Endodermal cell (in vitro differentiated cells): ENCODE data around the gene TRIL. TPM values are rescaled to one million over a fixed set of nuclear protein-coding genes. Genes with fewer than 3 reads are reported as not detected.

ENCODE experiments used
- DNase-seq: peaks from one replicate; pipeline ENCODE4 v3.0.0-alpha.2; 2017
- H3K27ac ChIP-seq: 2 replicates; pipeline ENCODE4 v1.5.1; 2013; ENCODE audit warnings: mild to moderate bottlenecking, low read depth, low read length, moderate library complexity
- H3K27me3 ChIP-seq: 2 replicates; pipeline ENCODE4 v1.6.1; 2013; ENCODE audit warnings: mild to moderate bottlenecking, low read length, moderate library complexity; ENCODE audit not compliant: insufficient read depth, control insufficient read depth, poor library complexity, severe bottlenecking
- H3K36me3 ChIP-seq: 2 replicates; pipeline ENCODE4 v1.7.0; 2013; ENCODE audit warnings: mild to moderate bottlenecking, low read length, moderate library complexity; ENCODE audit not compliant: control insufficient read depth, insufficient read depth
- H3K4me1 ChIP-seq: one replicate; pipeline ENCODE4 v1.7.0; 2013; ENCODE audit warnings: low read length; ENCODE audit not compliant: control insufficient read depth, insufficient read depth
- H3K4me3 ChIP-seq: 2 replicates; pipeline ENCODE4 v1.5.1; 2013; ENCODE audit warnings: mild to moderate bottlenecking, low read length, moderate library complexity
- H3K9ac ChIP-seq: 2 replicates; pipeline ENCODE4 v1.6.1; 2013; ENCODE audit warnings: mild to moderate bottlenecking, low read length, moderate library complexity; ENCODE audit not compliant: poor library complexity, severe bottlenecking; ENCODE audit errors: extremely low read depth
- H3K9me3 ChIP-seq: 2 replicates; pipeline ENCODE4 v1.6.1; 2013; ENCODE audit warnings: mild to moderate bottlenecking, low read length, moderate library complexity; ENCODE audit not compliant: control insufficient read depth
- H3K27ac Mint-ChIP-seq: 2 replicates; pipeline ENCODE4 v1.8.0; 2020; ENCODE audit warnings: mixed read lengths
- H3K27me3 Mint-ChIP-seq: 2 replicates; pipeline ENCODE4 v1.8.0; 2021; ENCODE audit warnings: mild to moderate bottlenecking, mixed read lengths; ENCODE audit not compliant: insufficient read depth
- H3K36me3 Mint-ChIP-seq: 2 replicates; pipeline ENCODE4 v1.8.0; 2020; ENCODE audit warnings: low read depth, mixed read lengths
- H3K4me1 Mint-ChIP-seq: 2 replicates; pipeline ENCODE4 v1.8.0; 2020; ENCODE audit warnings: mixed read lengths
- H3K4me3 Mint-ChIP-seq: 2 replicates; pipeline ENCODE4 v1.8.0; 2020; ENCODE audit warnings: mild to moderate bottlenecking, moderate library complexity, mixed read lengths
- H3K9me3 Mint-ChIP-seq: 2 replicates; pipeline ENCODE4 v1.8.0; 2020; ENCODE audit warnings: mild to moderate bottlenecking, mixed read lengths
- WGBS, 2 experiments: methylation state at CpG; one replicate each; pipeline versions ENCODE4 v1.1.5 to v1.1.7; 2013; ENCODE audit warnings: missing lambda C conversion rate in 2 of 2, mixed read lengths in 1 of 2; ENCODE audit not compliant: insufficient coverage in 1 of 2, insufficient read length in 1 of 2; 5-methylcytosine and 5-hydroxymethylcytosine counted together
- long read RNA-seq, 4 experiments: library from polyadenylated mRNA in 2 of 4; library from RNA in 1 of 4; library from capped mRNA in 1 of 4; stranded (forward) in 3 of 4; unstranded in 1 of 4; transcript quantifications; one replicate each; pipeline ENCODE4 v2.0.0, GENCODE V29; 2020 to 2021; ENCODE audit warnings: inconsistent platforms in 1 of 4
- polyA plus RNA-seq, 2 experiments: library from polyadenylated mRNA; stranded (reverse); fragments of 50-300 nt; gene quantifications; one replicate each; pipeline ENCODE4 v1.2.3, GENCODE V29; 2013
- total RNA-seq, 2 donors: library from RNA; stranded (reverse); fragmentation: NEBNext Ultra II Directional in 1 of 2; extraction: Animal tissue kit (Norgen Biotek cat#: 25700) in 1 of 2; gene quantifications; 2 replicates in 1 of 2; 3 replicates in 1 of 2; pipeline ENCODE4 v1.2.1, GENCODE V29; 2021
- TF ChIP-seq, protein P1 (sequence below): fragments of 200-600 bp; sonication (generic); conservative IDR thresholded peaks from 2 replicates; pipeline ENCODE4 v1.5.0; 2021; ENCODE audit warnings: antibody characterized with exemption, mild to moderate bottlenecking

TRIL gene
- total RNA-seq: 1 to 10 TPM; 1.6 to 3.3 TPM
- polyA plus RNA-seq (2013, experiment 1 of 2): 17.3 TPM
- polyA plus RNA-seq (2013, experiment 2 of 2): 19.1 TPM
- long read RNA-seq, experiment 1: 0 reads
- long read RNA-seq, experiment 2, full-length matches to known transcripts: 5 of 5 reads
- long read RNA-seq, experiment 2, partial matches to known transcripts: 0 of 5 reads
- long read RNA-seq, experiment 2, other reads (novel, unspliced or antisense): 0 of 5 reads
- long read RNA-seq, experiment 3, full-length matches to known transcripts: 27 of 27 reads
- long read RNA-seq, experiment 3, partial matches to known transcripts: 0 of 27 reads
- long read RNA-seq, experiment 3, other reads (novel, unspliced or antisense): 0 of 27 reads
- long read RNA-seq, experiment 4: 0 reads

GRCh38 chr7:28958235-28958979, at the start of gene TRIL:
Gene TRIL, minus strand, starts transcription at chr7:28958330. Its CDS starts 284 bp downstream, at chr7:28958046.
- Histone ChIP-seq H3K27ac (peak within 1 kb of the TSS; percentile 29), H3K9ac (no peak within 1 kb of the TSS), H3K4me1 (no peaks in the 10 kb centered on the region), H3K9me3 (no peaks in the 10 kb centered on the region), H3K4me3 (peak within 1 kb of the TSS; percentile 75), H3K27me3 (peaks cover 28% of the 10 kb centered on the region), H3K36me3 (no peaks in the 10 kb centered on the region)
- no peaks in the 10 kb centered on the region for H3K9me3 Mint-ChIP-seq
- H3K36me3 Mint-ChIP-seq: no peaks in the 10 kb centered on the region
- TF ChIP-seq, protein P1, sequence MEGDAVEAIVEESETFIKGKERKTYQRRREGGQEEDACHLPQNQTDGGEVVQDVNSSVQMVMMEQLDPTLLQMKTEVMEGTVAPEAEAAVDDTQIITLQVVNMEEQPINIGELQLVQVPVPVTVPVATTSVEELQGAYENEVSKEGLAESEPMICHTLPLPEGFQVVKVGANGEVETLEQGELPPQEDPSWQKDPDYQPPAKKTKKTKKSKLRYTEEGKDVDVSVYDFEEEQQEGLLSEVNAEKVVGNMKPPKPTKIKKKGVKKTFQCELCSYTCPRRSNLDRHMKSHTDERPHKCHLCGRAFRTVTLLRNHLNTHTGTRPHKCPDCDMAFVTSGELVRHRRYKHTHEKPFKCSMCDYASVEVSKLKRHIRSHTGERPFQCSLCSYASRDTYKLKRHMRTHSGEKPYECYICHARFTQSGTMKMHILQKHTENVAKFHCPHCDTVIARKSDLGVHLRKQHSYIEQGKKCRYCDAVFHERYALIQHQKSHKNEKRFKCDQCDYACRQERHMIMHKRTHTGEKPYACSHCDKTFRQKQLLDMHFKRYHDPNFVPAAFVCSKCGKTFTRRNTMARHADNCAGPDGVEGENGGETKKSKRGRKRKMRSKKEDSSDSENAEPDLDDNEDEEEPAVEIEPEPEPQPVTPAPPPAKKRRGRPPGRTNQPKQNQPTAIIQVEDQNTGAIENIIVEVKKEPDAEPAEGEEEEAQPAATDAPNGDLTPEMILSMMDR: peak; percentile 19
- H3K4me3 Mint-ChIP-seq: peak within 1 kb of the TSS; percentile 60
- peaks cover 27% of the 10 kb centered on the region for H3K4me1 Mint-ChIP-seq
- whole genome bisulfite sequencing, 2 experiments: 8% methylated on average over 25 to 66 of the region's 66 CpGs
- H3K27ac Mint-ChIP-seq: no peak within 1 kb of the TSS
- peak; percentile 85 for DNase-seq
- peaks cover 72% of the 10 kb centered on the region for H3K27me3 Mint-ChIP-seq

GRCh38 chr7:29007127-29007526, 49.0 kb upstream of the TRIL start:
- no peaks in the 10 kb centered on the region for H3K36me3 ChIP-seq
- TF ChIP-seq, protein P1: no peak
- no peaks in the 10 kb centered on the region for H3K27me3 ChIP-seq
- H3K27ac ChIP-seq: no peak overlapping the region
- H3K27ac Mint-ChIP-seq: no peak overlapping the region
- no peak for DNase-seq
- no peak overlapping the region for H3K4me3 ChIP-seq
- 100% methylated on average over 1 to 2 of the region's 2 CpGs for WGBS, 2 experiments
- H3K9ac ChIP-seq: no peak overlapping the region
- peaks cover 36% of the 10 kb centered on the region for H3K9me3 ChIP-seq
- no peaks in the 10 kb centered on the region for H3K4me1 Mint-ChIP-seq
- H3K4me1 ChIP-seq: no peaks in the 10 kb centered on the region
- no peaks in the 10 kb centered on the region for H3K27me3 Mint-ChIP-seq
- peaks cover 18% of the 10 kb centered on the region for H3K36me3 Mint-ChIP-seq
- no peak overlapping the region for H3K4me3 Mint-ChIP-seq
- peaks cover 33% of the 10 kb centered on the region for H3K9me3 Mint-ChIP-seq

- H3K27ac Mint-ChIP-seq: no peak overlapping the region
- no peak for DNase-seq
- Histone ChIP-seq H3K4me3 (no peak overlapping the region), H3K9ac (no peak overlapping the region), H3K4me1 (no peaks in the 10 kb centered on the region), H3K27ac (no peak overlapping the region), H3K27me3 (no peaks in the 10 kb centered on the region), H3K36me3 (no peaks in the 10 kb centered on the region), H3K9me3 (peaks cover 36% of the 10 kb centered on the region)
- H3K27me3 Mint-ChIP-seq: no peaks in the 10 kb centered on the region
- H3K4me3 Mint-ChIP-seq: no peak overlapping the region
- H3K9me3 Mint-ChIP-seq: peaks cover 33% of the 10 kb centered on the region
- TF ChIP-seq, protein P1: no peak
- H3K4me1 Mint-ChIP-seq: peaks cover 4% of the 10 kb centered on the region
- 94% methylated on average over 2 to 3 of the region's 3 CpGs for WGBS, 2 experiments
- peaks cover 18% of the 10 kb centered on the region for H3K36me3 Mint-ChIP-seq
These were observed 47.7 kb upstream of the TRIL start for GRCh38 chr7:29005829-29006228.
